ENCODE measurements around the gene USP34.

The USP34 gene

GRCh38 chr2:61291851-61292575 is 178.9 kb downstream of the USP34 start:
- no peak for DNase-seq (ENCODE audit: low spot score)
- TF ChIP-seq, protein P1, sequence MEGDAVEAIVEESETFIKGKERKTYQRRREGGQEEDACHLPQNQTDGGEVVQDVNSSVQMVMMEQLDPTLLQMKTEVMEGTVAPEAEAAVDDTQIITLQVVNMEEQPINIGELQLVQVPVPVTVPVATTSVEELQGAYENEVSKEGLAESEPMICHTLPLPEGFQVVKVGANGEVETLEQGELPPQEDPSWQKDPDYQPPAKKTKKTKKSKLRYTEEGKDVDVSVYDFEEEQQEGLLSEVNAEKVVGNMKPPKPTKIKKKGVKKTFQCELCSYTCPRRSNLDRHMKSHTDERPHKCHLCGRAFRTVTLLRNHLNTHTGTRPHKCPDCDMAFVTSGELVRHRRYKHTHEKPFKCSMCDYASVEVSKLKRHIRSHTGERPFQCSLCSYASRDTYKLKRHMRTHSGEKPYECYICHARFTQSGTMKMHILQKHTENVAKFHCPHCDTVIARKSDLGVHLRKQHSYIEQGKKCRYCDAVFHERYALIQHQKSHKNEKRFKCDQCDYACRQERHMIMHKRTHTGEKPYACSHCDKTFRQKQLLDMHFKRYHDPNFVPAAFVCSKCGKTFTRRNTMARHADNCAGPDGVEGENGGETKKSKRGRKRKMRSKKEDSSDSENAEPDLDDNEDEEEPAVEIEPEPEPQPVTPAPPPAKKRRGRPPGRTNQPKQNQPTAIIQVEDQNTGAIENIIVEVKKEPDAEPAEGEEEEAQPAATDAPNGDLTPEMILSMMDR (IDR thresholded peaks at IDR 0.05; ENCODE audit: extremely low read depth, missing control alignments): no peak

DNA sequence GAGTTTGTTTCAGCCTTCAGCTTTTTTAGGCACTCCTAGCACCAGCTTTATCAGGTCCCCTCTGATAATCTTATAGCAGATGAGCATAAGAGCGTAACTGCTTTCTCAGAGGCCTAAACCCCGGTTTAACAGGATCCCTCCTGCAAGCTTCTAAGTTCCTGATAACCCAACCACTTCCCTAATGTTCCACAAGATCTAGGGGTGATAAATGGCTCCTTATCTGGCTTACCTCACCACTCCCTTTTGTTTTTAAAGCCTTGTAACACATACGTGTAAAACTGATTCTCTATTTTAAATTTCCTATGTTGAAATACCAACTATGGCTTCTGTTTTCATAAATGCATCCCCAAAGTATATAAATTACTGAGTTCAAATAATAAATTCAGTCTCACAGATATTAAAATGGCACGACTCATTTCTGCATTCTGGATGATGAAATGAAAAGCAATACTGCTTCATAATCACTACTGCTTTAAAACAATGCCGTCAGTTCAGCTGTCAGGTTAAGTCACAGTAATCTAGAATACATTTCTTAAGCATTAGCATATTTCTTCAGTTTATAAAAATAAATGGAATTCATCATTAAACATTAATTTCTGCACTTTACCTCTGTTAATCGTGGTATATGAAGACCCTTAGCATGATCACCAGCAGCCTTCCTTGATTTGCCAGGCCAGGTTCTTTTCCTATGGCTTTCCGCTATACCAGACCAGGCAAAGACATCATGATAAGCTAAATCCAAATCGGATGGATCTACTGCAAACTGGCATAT is 182.6 kb downstream of the USP34 start:
- no peak for DNase-seq (ENCODE audit: low spot score)

DNA sequence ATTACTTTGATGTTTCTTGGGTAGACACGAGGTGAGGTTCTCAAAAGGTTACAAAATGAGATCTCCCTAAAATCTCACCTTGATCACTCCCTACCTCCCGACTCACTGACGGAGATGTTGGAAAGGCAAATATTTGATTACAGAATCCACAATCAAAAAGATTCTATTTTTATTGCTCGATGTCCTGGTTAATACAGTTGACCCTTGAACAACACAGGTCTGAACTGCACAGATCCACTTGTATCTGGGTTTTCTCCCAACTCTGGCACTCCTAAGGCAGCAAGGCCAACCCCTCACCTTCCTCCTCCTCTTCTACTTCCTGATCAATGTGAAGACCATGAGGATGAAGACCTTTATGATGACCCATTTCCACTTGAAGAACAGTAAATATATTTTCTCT is 183.6 kb downstream of the USP34 start:
- TF ChIP-seq, protein P1 (IDR thresholded peaks at IDR 0.05; ENCODE audit: extremely low read depth, missing control alignments): no peak
- no peak for DNase-seq (ENCODE audit: low spot score)

More for the DNA sequence above, 182.6 kb downstream of the USP34 start:
- TF ChIP-seq, protein P1 (IDR thresholded peaks at IDR 0.05; ENCODE audit: extremely low read depth, missing control alignments): no peak

GRCh38 chr2:61283443-61284160 is 187.3 kb downstream of the USP34 start:
- no peak for DNase-seq (ENCODE audit: low spot score)
- TF ChIP-seq, protein P1 (IDR thresholded peaks at IDR 0.05; ENCODE audit: extremely low read depth, missing control alignments): no peak

GRCh38 chr2:61282104-61282590 is 188.7 kb downstream of the USP34 start:
- TF ChIP-seq, protein P1 (IDR thresholded peaks at IDR 0.05; ENCODE audit: extremely low read depth, missing control alignments): no peak
- no peak for DNase-seq (ENCODE audit: low spot score)

- TF ChIP-seq, protein P1 (IDR thresholded peaks at IDR 0.05; ENCODE audit: extremely low read depth, missing control alignments): no peak
- no peak for DNase-seq (ENCODE audit: low spot score)
Measured at GRCh38 chr2:61281321-61281720, 189.6 kb downstream of the USP34 start.

Measured in GM20000 (cell line).